AG04450 (cell line): ENCODE data around the gene VBP1. TPM values are rescaled to one million over a fixed set of nuclear protein-coding genes. Genes with fewer than 3 reads are reported as not detected.

Experiments
- CTCF ChIA-PET: fragments of 300-600, 350-600 bp; formaldehyde crosslinking; extraction: SDS; loops from one replicate; lab custom pipeline; 2022; ENCODE audit warnings: antibody characterized with exemption, inconsistent platforms; lab: Charles Lee
- POLR2A ChIA-PET: fragments of 350-600 bp; formaldehyde crosslinking; extraction: SDS; loops from one replicate; lab custom pipeline; 2021; ENCODE audit warnings: antibody characterized with exemption, inconsistent platforms; lab: Yijun Ruan, JAX
- DNase-seq: peaks from one replicate; pipeline ENCODE4 v3.0.0-alpha.2; 2011; ENCODE audit warnings: low read depth, low spot score
- H3K27ac ChIP-seq: one replicate; pipeline ENCODE4 v1.5.1; 2012; ENCODE audit warnings: low read depth, low read length, control low read depth
- H3K27me3 ChIP-seq: one replicate; pipeline ENCODE4 v1.6.0; 2012; ENCODE audit warnings: low read length; ENCODE audit not compliant: control insufficient read depth, insufficient read depth
- H3K4me3 ChIP-seq: 2 replicates; pipeline ENCODE4 v1.5.1; 2011; ENCODE audit warnings: mild to moderate bottlenecking, low read depth, low read length, control low read depth
- H3K9me3 ChIP-seq: 2 replicates; pipeline ENCODE4 v1.5.1; 2012; ENCODE audit warnings: low read length; ENCODE audit not compliant: control insufficient read depth, insufficient read depth
- CTCF ChIP-seq: IDR thresholded peaks from 2 replicates; pipeline ENCODE4 v1.5.1; 2011; ENCODE audit warnings: low read depth, low read length, control low read depth, inconsistent platforms
- polyA plus RNA-seq: library from polyadenylated mRNA; depleted of rRNA; stranded (reverse); fragments of >200 nt; gene quantifications from 2 replicates; pipeline ENCODE4 v1.2.3, GENCODE V29; 2011

Gene VBP1
- polyA plus RNA-seq, 1 experiment: 61.4 TPM

GRCh38 chrX:155211208-155211607 is 5.1 kb upstream of the VBP1 start:
- H3K9me3 ChIP-seq: no peaks in the 10 kb centered on the region
- TF ChIP-seq CTCF: no peak
- no peak for DNase-seq
- POLR2A ChIA-PET: no interaction called here
- H3K27me3 ChIP-seq: no peaks in the 10 kb centered on the region
- H3K27ac ChIP-seq: no peak overlapping the region
- CTCF ChIA-PET: no interaction called here
- H3K4me3 ChIP-seq: no peak overlapping the region

GRCh38 chrX:155213731-155214130 is 2.5 kb upstream of the VBP1 start:
- H3K27ac ChIP-seq: no peak overlapping the region
- H3K27me3 ChIP-seq: no peaks in the 10 kb centered on the region
- no peak for TF ChIP-seq CTCF
- ChIA-PET CTCF (no interaction called here), POLR2A (no interaction called here)
- no peak for DNase-seq
- H3K9me3 ChIP-seq: no peaks in the 10 kb centered on the region
- no peak overlapping the region for H3K4me3 ChIP-seq

GRCh38 chrX:155215443-155216178 is 649 bp upstream of the VBP1 start:
- no peak for DNase-seq
- no peaks in the 10 kb centered on the region for H3K9me3 ChIP-seq
- H3K4me3 ChIP-seq: peak overlapping the region; percentile 67
- POLR2A ChIA-PET: no interaction called here
- no peaks in the 10 kb centered on the region for H3K27me3 ChIP-seq
- no peak for TF ChIP-seq CTCF
- CTCF ChIA-PET: interaction anchor here (0.6 to 2.7 kb wide), 7 partner anchors 20 to 298 kb away, joined by 3 to 20 read pairs (median 6); no protein-coding TSS in a partner anchor
- peak overlapping the region; percentile 52 for H3K27ac ChIP-seq

- Histone ChIP-seq H3K27me3 (no peaks in the 10 kb centered on the region), H3K4me3 (peak overlapping the region; percentile 87), H3K9me3 (no peaks in the 10 kb centered on the region), H3K27ac (no peak overlapping the region)
- no peak for TF ChIP-seq CTCF
- DNase-seq: no peak
- POLR2A ChIA-PET: interaction anchor here (0.6 kb wide), 1 partner anchor 131 kb away, joined by 4 read pairs; no protein-coding TSS in a partner anchor
- CTCF ChIA-PET: interaction anchor here (0.6 to 2.7 kb wide), 13 partner anchors 9 to 396 kb away, joined by 3 to 35 read pairs (median 4); partner anchors contain the start of genes SPRY3 and TMLHE
Measured at GRCh38 chrX:155216940-155217440, 730 bp downstream of the VBP1 start.

- no peak for DNase-seq
- H3K9me3 ChIP-seq: no peaks in the 10 kb centered on the region
- POLR2A ChIA-PET: no interaction called here
- no peak for TF ChIP-seq CTCF
- H3K4me3 ChIP-seq: no peak overlapping the region
- H3K27ac ChIP-seq: no peak overlapping the region
- CTCF ChIA-PET: interaction anchor here (1.3 to 2.7 kb wide), 2 partner anchors 125 to 301 kb away, joined by 4 to 20 read pairs; no protein-coding TSS in a partner anchor
- H3K27me3 ChIP-seq: no peaks in the 10 kb centered on the region
Measured at GRCh38 chrX:155218777-155219176, 2.5 kb downstream of the VBP1 start.
